Heart right ventricle (tissue), 16 donors: Measurements from ENCODE around the gene GIMAP1. TPM values are rescaled to one million over a fixed set of nuclear protein-coding genes. Genes with fewer than 3 reads are reported as not detected.

ENCODE experiments used
- ATAC-seq, 8 donors: fragments of 200-7000 bp; cut with Tn5 transposase; one replicate each; pipeline ENCODE4 v1.9.1; 2020; ENCODE audit warnings: mild to moderate bottlenecking in 8 of 8, moderate library complexity in 8 of 8, moderate number of reproducible peaks in 1 of 8
- DNase-seq, 2 donors: peaks; one replicate each; pipeline ENCODE4 v3.0.0-alpha.2; 2020
- H3K27ac ChIP-seq, 10 donors: fragments of 200-600 bp; sonication (generic) in 2 of 10; one replicate each; pipeline versions ENCODE4 v1.5.0 to v1.8.0; 2020 to 2022; ENCODE audit warnings: mild to moderate bottlenecking in 3 of 10
- H3K27me3 ChIP-seq, 7 donors: fragments of 200-600 bp; one replicate each; pipeline ENCODE4 v1.8.0; 2021 to 2022; ENCODE audit warnings: mild to moderate bottlenecking in 2 of 7
- H3K36me3 ChIP-seq, 9 donors: fragments of 200-600 bp; sonication (generic) in 1 of 9; one replicate each; pipeline versions ENCODE4 v1.5.0 to v1.8.0; 2020 to 2022; ENCODE audit warnings: mild to moderate bottlenecking in 2 of 9
- H3K4me1 ChIP-seq, 9 donors: fragments of 200-600 bp; sonication (generic) in 1 of 9; one replicate each; pipeline versions ENCODE4 v1.5.0 to v1.8.0; 2020 to 2022; ENCODE audit warnings: mild to moderate bottlenecking in 4 of 9
- H3K4me3 ChIP-seq, 10 donors: fragments of 200-600 bp; sonication (generic) in 2 of 10; one replicate each; pipeline versions ENCODE4 v1.5.0 to v1.8.0; 2020 to 2022; ENCODE audit warnings: mild to moderate bottlenecking in 7 of 10, moderate library complexity in 2 of 10
- H3K9me3 ChIP-seq, 11 donors: fragments of 200-600 bp in 10 of 11; sonication (generic) in 2 of 11; one replicate each; pipeline versions ENCODE4 v1.5.0 to v1.8.0; 2013 to 2022; ENCODE audit warnings: mild to moderate bottlenecking in 2 of 11, control low read depth in 1 of 11, moderate library complexity in 1 of 11
- CTCF ChIP-seq, 9 donors: fragments of 200-600 bp; sonication (generic) in 2 of 9; IDR thresholded peaks; one replicate each; pipeline versions ENCODE4 v1.5.0 to v1.8.0; 2021 to 2022; ENCODE audit warnings: antibody characterized with exemption in 9 of 9, mild to moderate bottlenecking in 5 of 9, moderate library complexity in 1 of 9
- WGBS, 2 donors: extraction: QIAGEN DNeasy Blood & Tissue Kit; methylation state at CpG; one replicate each; pipeline ENCODE4 v1.1.7; 2013; ENCODE audit warnings: inconsistent platforms in 1 of 2; 5-methylcytosine and 5-hydroxymethylcytosine counted together
- intact Hi-C, 10 donors: fragments of 100-400 bp; cut with DNase I; formaldehyde crosslinking; loops; one replicate each; pipeline versions ENCODE4 v1.11.1 to v1.14.2; 2022
- polyA plus RNA-seq, 2 donors: library from polyadenylated mRNA; stranded (reverse); fragments of 200-250 nt; gene quantifications; one replicate each; pipeline ENCODE4 v1.2.3, GENCODE V29; 2013
- total RNA-seq, 10 donors: library from RNA; stranded (reverse); fragmentation: NEBNext Ultra II Directional in 3 of 10; extraction: Animal tissue kit (Norgen Biotek cat#: 25700) in 3 of 10; gene quantifications; one replicate each; pipeline versions ENCODE4 v1.2.1 to v1.2.4, GENCODE V29; 2021 to 2023
- donor health status: Arrhythmogenic right ventricular cardiomyopathy.
- donor health status: ischemic (EF 13 %, LVEDD 7.1; RV severe dilation, severe dysfunction).
- donor health status: healthy with polysubstance abuse.
- donor health status: DM: no; HTN: yes; CAD: no.
- donor health status: DM: no; HTN: no; CAD: no.
- donor health status: ischemic (EF 25% LVEDD 6.9; RV normal size, moderate dysfunction).
- donor health status: ischemic (EF 25% LVEDD 5.7; RV mildly dilated, moderate dysfunction).
- donor health status: healthy.
- donor health status: DM: yes; HTN: yes; CAD: no.
- donor health status: Ischemic cardiomyopathy.
- donor health status: ischemic (EF 35%, LVEDD 5.7; RV mildly dilated, moderate dysfunction).
- donor health status: nonischemic (EF 11% LVEDD 7.7; RV severe dilation, severe dysfunction).
- donor health status: DM: yes; HTN: yes; CAD: no.
- donor health status: PGD.
- donor health status: ischemic (EF 29% LVEDD 5.4; RV normal size, mild dysfunction).
- donor health status: nonischemic (EF 23%, LVEDD 6.1; RV moderate dilation, normal function).

The GIMAP1 gene
- total and polyA plus RNA-seq, 12 donors: 2.4 to 11.2 (median 5.5) TPM

GRCh38 chr7:150686030-150686631 is 30.3 kb upstream of the GIMAP1 start:
- peaks cover 0 to 31% (median 12%) of the 10 kb centered on the region in 9 donors for H3K36me3 ChIP-seq
- no peaks in the 10 kb centered on the region for H3K27me3 ChIP-seq
- H3K4me3 ChIP-seq: peak overlapping the region; percentile 14 to 67 (median 52)
- H3K9me3 ChIP-seq: peaks cover 0 to 5% (median 0%) of the 10 kb centered on the region in 11 donors
- peak in 4 of 8 donors; percentile 52 to 66 (median 58) for ATAC-seq
- DNase-seq: no peak
- TF ChIP-seq CTCF (IDR thresholded peaks at IDR 0.05): no peak
- peaks cover 0 to 45% (median 12%) of the 10 kb centered on the region in 9 donors for H3K4me1 ChIP-seq
- 40 to 61% methylated on average over 8 to 9 of the region's 9 CpGs for WGBS, 2 donors
- H3K27ac ChIP-seq: peak overlapping the region; percentile 55 to 94 (median 80)
- intact Hi-C loops: loop anchor here in 2 of 10 donors (5.0 to 10.0 kb wide), 2 partner anchors 49 to 56 kb away; partner anchors contain the start of gene GIMAP5 (in 1 of the 2)

- H3K4me3 ChIP-seq: no peak overlapping the region
- H3K27me3 ChIP-seq: no peaks in the 10 kb centered on the region
- 95 to 96% methylated on average over 6 of the region's 6 CpGs for WGBS, 2 donors
- no peak for DNase-seq
- intact Hi-C loops: loop anchor here in 2 of 10 donors (5.0 to 10.0 kb wide), 2 partner anchors 46 to 54 kb away; partner anchors contain the start of gene GIMAP5 (in 1 of the 2)
- peaks cover 0 to 53% (median 12%) of the 10 kb centered on the region in 9 donors for H3K36me3 ChIP-seq
- TF ChIP-seq CTCF (IDR thresholded peaks at IDR 0.05): no peak
- no peak for ATAC-seq
- peaks cover 0 to 41% (median 12%) of the 10 kb centered on the region in 9 donors for H3K4me1 ChIP-seq
- H3K9me3 ChIP-seq: peaks cover 0 to 20% (median 0%) of the 10 kb centered on the region in 11 donors
- H3K27ac ChIP-seq: peak overlapping the region in 1 of 10 donors; percentile 47
Measured at GRCh38 chr7:150688630-150689029, 27.8 kb upstream of the GIMAP1 start.

- TF ChIP-seq CTCF (IDR thresholded peaks at IDR 0.05): no peak
- WGBS, 2 donors: 47 to 54% methylated on average over 2 of the region's 2 CpGs
- Histone ChIP-seq H3K4me3 (no peak overlapping the region), H3K36me3 (peaks cover 0 to 26% (median 3%) of the 10 kb centered on the region in 9 donors), H3K27ac (no peak overlapping the region), H3K9me3 (peaks cover 0 to 88% (median 20%) of the 10 kb centered on the region in 11 donors), H3K4me1 (no peaks in the 10 kb centered on the region), H3K27me3 (no peaks in the 10 kb centered on the region)
- ATAC-seq: no peak
- intact Hi-C loops: no loop called here
- no peak for DNase-seq
Measured at GRCh38 chr7:150695654-150696053, 20.8 kb upstream of the GIMAP1 start.

GRCh38 chr7:150703209-150703608 is 13.2 kb upstream of the GIMAP1 start:
- intact Hi-C loops: no loop called here
- no peak for ATAC-seq
- Histone ChIP-seq H3K27me3 (no peaks in the 10 kb centered on the region), H3K27ac (no peak overlapping the region), H3K4me3 (no peak overlapping the region), H3K36me3 (no peaks in the 10 kb centered on the region), H3K4me1 (no peaks in the 10 kb centered on the region), H3K9me3 (peaks cover 3 to 93% (median 56%) of the 10 kb centered on the region in 11 donors)
- no peak for TF ChIP-seq CTCF (IDR thresholded peaks at IDR 0.05)
- WGBS, 2 donors: 90 to 92% methylated on average over 1 of the region's 1 CpG
- no peak for DNase-seq
